K562 (cell line): ENCODE data around the gene TMEM131. TPM values are rescaled to one million over a fixed set of nuclear protein-coding genes. Genes with fewer than 3 reads are reported as not detected.

Experiments used
- ATAC-seq: fragments of 200-7000 bp; cut with Tn5 transposase; 3 replicates; pipeline ENCODE4 v1.9.1; 2020; ENCODE audit warnings: moderate library complexity
- BruUV-seq: library from RNA; stranded (reverse); fragments of 400-500 nt; replicated peaks from 2 replicates; lab custom pipeline; 2021; lab: Mats Ljungman, UMichigan
- CTCF ChIA-PET: fragments of 300-600 bp; formaldehyde crosslinking; extraction: SDS; loops from one replicate; lab custom pipeline; 2021; ENCODE audit warnings: low intra/inter-chr PET ratio; lab: Yijun Ruan, JAX
- POLR2A ChIA-PET: fragments of 300-600, 350-650 bp; sonication (Branson Sonifier 250); formaldehyde crosslinking; extraction: SDS; loops from one replicate; lab custom pipeline; 2021; ENCODE audit warnings: antibody characterized with exemption, inconsistent platforms; lab: Yijun Ruan, JAX
- DNase-seq, 4 experiments: peaks; one replicate each; pipeline versions ENCODE4 v3.0.0 to v3.0.0-alpha.2; 2011 to 2018; ENCODE audit warnings: low spot score in 3 of 4, mixed read lengths in 3 of 4; ENCODE audit errors: extremely low read depth in 1 of 4
- FAIRE-seq: peaks from 2 replicates; lab custom pipeline; 2011; peaks lifted over from hg19 to GRCh38; lab: Jason Lieb, UNC
- H2AFZ ChIP-seq: 2 replicates; pipeline ENCODE4 v1.6.0; 2011; ENCODE audit warnings: low read depth, low read length, control low read depth, inconsistent platforms
- H3K27ac ChIP-seq: fragments of 200-600 bp; 3 replicates; pipeline ENCODE4 v1.8.0; 2011; ENCODE audit warnings: low read depth, mild to moderate bottlenecking, control low read depth, inconsistent platforms, low read length, moderate library complexity, mixed read lengths; ENCODE audit errors: extremely low read depth
- H3K27me3 ChIP-seq, 2 experiments: fragments of 300-600 bp in 1 of 2; 2 replicates in 1 of 2; 3 replicates in 1 of 2; pipeline versions ENCODE4 v1.6.0 to v1.8.0; 2011; ENCODE audit warnings: inconsistent platforms in 2 of 2, low read length in 2 of 2, mild to moderate bottlenecking in 1 of 2, mixed read lengths in 1 of 2, moderate library complexity in 1 of 2; ENCODE audit not compliant: control insufficient read depth in 2 of 2, insufficient read depth in 2 of 2
- H3K36me3 ChIP-seq: fragments of 300-600 bp; 3 replicates; pipeline ENCODE4 v1.8.0; 2011; ENCODE audit warnings: mild to moderate bottlenecking, low read length, inconsistent platforms; ENCODE audit not compliant: control insufficient read depth, insufficient read depth
- H3K4me1 ChIP-seq, 2 experiments: fragments of 200-600 bp in 1 of 2; replicated peaks in 1 of 2; 2 replicates in 1 of 2; 3 replicates in 1 of 2; pipeline versions ENCODE4 v1.5.1 to v1.8.0; 2011; ENCODE audit warnings: inconsistent platforms in 2 of 2, low read length in 2 of 2, mild to moderate bottlenecking in 1 of 2, mixed read lengths in 1 of 2, moderate library complexity in 1 of 2; ENCODE audit not compliant: control insufficient read depth in 2 of 2, insufficient read depth in 2 of 2
- H3K4me2 ChIP-seq: 2 replicates; pipeline ENCODE4 v1.6.1; 2011; ENCODE audit warnings: low read length, control low read depth, inconsistent platforms, mixed read lengths; ENCODE audit not compliant: insufficient read depth
- H3K4me3 ChIP-seq: fragments of 200-600 bp; sonication (generic), shearing (Covaris generic); 2 replicates; pipeline ENCODE4 v1.5.1; 2016; ENCODE audit warnings: control low read depth, inconsistent platforms
- H3K79me2 ChIP-seq: fragments of 200-600 bp; 3 replicates; pipeline ENCODE4 v1.8.0; 2011; ENCODE audit warnings: low read length, inconsistent platforms; ENCODE audit not compliant: control insufficient read depth, insufficient read depth
- H3K9ac ChIP-seq, 2 experiments: 2 replicates each; pipeline versions ENCODE4 v1.6.0 to v1.6.1; 2011; ENCODE audit warnings: low read depth in 2 of 2, low read length in 2 of 2, control low read depth in 1 of 2, inconsistent platforms in 1 of 2, mild to moderate bottlenecking in 1 of 2, mixed read lengths in 1 of 2; ENCODE audit not compliant: insufficient read depth in 1 of 2
- H3K9me1 ChIP-seq: one replicate; pipeline ENCODE4 v1.6.0; 2011; ENCODE audit warnings: inconsistent platforms, mild to moderate bottlenecking, low read length, moderate library complexity; ENCODE audit not compliant: control insufficient read depth, insufficient read depth
- H3K9me3 ChIP-seq: replicated peaks from 2 replicates; pipeline ENCODE4 v1.5.1; 2011; ENCODE audit warnings: low read depth, low read length, inconsistent platforms; ENCODE audit not compliant: control insufficient read depth, insufficient read depth
- H4K20me1 ChIP-seq: replicated peaks from 2 replicates; pipeline ENCODE4 v1.6.1; 2011; ENCODE audit warnings: low read length, inconsistent platforms, mixed read lengths; ENCODE audit not compliant: control insufficient read depth, insufficient read depth
- CHD2 ChIP-seq: IDR thresholded peaks from 2 replicates; pipeline ENCODE4 v1.6.1; 2011; ENCODE audit warnings: low read depth, low read length
- GATAD2B ChIP-seq: fragments of 450-650 bp; IDR thresholded peaks from 2 replicates; pipeline ENCODE4 v1.6.1; 2017; ENCODE audit warnings: mild to moderate bottlenecking, borderline replicate concordance
- NFIC ChIP-seq: fragments of 450-650 bp; IDR thresholded peaks from 2 replicates; pipeline ENCODE4 v1.6.1; 2017; ENCODE audit warnings: mild to moderate bottlenecking, inconsistent platforms
- ZKSCAN3 ChIP-seq: fragments of 250-450 bp; sonication (Bioruptor Pico); IDR thresholded peaks from 2 replicates; pipeline ENCODE4 v1.4.0; 2020
- WGBS: fragments of 100-300 bp; shearing (Covaris generic); methylation state at CpG from one replicate; pipeline ENCODE4 v1.1.6; 2016; ENCODE audit warnings: low coverage, mixed read lengths; ENCODE audit not compliant: insufficient coverage; ENCODE audit errors: missing lambda C conversion rate; 5-methylcytosine and 5-hydroxymethylcytosine counted together
- in situ Hi-C: fragments of 300-500 bp; cut with MboI; formaldehyde crosslinking; loops from 4 replicates; pipeline ENCODE4 v1.15.0; 2018; ENCODE audit warnings: inconsistent platforms, mixed read lengths
- intact Hi-C: fragments of 100-400 bp; cut with micrococcal nuclease; formaldehyde crosslinking; loops from 2 replicates; pipeline ENCODE4 v1.14.2; 2022
- polyA plus RNA-seq, 8 experiments: library from polyadenylated mRNA; depleted of rRNA in 4 of 8; stranded (reverse) in 5 of 8; unstranded in 3 of 8; fragments of >200 nt; fragmentation: Nextera tagmentation in 2 of 8; fragmentation: Illumina TruSeq in 1 of 8; extraction: Ambion mirVana in 2 of 8; extraction: Trizol in 1 of 8; gene quantifications; 2 replicates each; pipeline versions ENCODE4 v1.2.1 to v1.2.3, GENCODE V29; 2011 to 2014; ENCODE audit warnings: inconsistent platforms in 1 of 8, missing spikeins in 1 of 8
- total RNA-seq, 7 experiments: library from RNA; depleted of rRNA in 6 of 7; stranded (reverse); fragments of >200 nt in 6 of 7; fragmentation: Illumina TruSeq in 2 of 7; extraction: Trizol in 2 of 7; gene quantifications; 2 replicates each; pipeline versions ENCODE4 v1.2.1 to v1.2.3, GENCODE V29; 2011 to 2021; ENCODE audit warnings: low replicate concordance in 1 of 7

TMEM131 gene
- total and polyA plus RNA-seq, 9 of the 15 experiments (the other 6 are each of a cell fraction or from before 2014, with no cell fraction given): 2.5 to 21.1 (median 12.4) TPM

DNA sequence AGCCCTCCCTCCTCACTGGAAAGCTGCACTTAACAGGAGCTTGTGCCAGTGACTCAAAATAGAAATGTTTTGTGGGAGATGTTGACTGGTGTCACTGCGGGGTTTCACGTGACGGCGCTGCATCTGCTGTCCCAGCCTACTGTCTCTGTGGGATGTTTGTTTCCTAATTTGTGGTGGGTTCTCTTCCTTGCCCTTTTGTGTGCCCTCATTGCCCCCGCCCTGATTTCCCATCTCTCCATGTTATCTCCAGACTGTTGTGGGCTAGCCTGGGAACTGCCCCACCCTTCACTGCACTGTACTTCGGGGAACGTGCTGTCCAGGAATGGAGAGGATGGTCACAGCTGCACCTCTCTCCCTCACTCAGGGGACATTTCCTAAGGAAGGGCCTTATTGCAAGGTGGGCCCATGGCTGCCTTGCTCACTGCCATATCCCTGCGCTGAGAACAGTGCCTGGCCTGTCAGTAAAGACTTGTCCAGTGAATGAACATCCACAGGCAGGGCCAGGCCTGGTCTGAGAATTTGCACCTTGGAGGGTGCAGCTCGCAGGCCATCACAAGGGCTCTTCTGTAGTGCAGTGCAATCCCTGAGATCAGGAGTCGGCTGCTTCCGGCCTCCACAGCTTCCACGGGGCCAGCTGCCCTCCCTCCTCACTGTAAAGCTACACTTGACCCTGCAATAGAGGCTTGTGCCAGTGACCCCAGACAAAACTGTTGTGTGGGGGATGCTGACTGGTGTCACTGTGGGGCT is 264.3 kb downstream of the TMEM131 start:
- Histone ChIP-seq H3K9me1 (no peaks in the 10 kb centered on the region), H3K9me3 (no peaks in the 10 kb centered on the region), H3K4me3 (no peak overlapping the region), H3K4me2 (no peak overlapping the region), H3K79me2 (no peaks in the 10 kb centered on the region), H3K27me3 (peaks cover 3 to 66% of the 10 kb centered on the region in 2 experiments; a peak in 3 of 5 replicates), H3K36me3 (no peaks in the 10 kb centered on the region), H3K9ac (no peak overlapping the region), H4K20me1 (no peaks in the 10 kb centered on the region), H3K27ac (no peak overlapping the region), H3K4me1 (peaks cover 0 to 19% of the 10 kb centered on the region in 2 experiments; a peak in 2 of 5 replicates), H2AFZ (no peak overlapping the region)
- ATAC-seq (no peak), DNase-seq (no peak), FAIRE-seq (no peak)
- BruUV-seq: no TSS peak
- ChIA-PET POLR2A (no interaction called here), CTCF (no interaction called here)
- in situ Hi-C loops (no loop called here), intact Hi-C loops (no loop called here)
- no peak for TF ChIP-seq GATAD2B
- TF ChIP-seq ZKSCAN3 (CRISPR knock-in tag): peak; percentile 76; the same call in 1 of the 2 replicates
- 28% methylated on average over 11 of the region's 12 CpGs for WGBS

DNA sequence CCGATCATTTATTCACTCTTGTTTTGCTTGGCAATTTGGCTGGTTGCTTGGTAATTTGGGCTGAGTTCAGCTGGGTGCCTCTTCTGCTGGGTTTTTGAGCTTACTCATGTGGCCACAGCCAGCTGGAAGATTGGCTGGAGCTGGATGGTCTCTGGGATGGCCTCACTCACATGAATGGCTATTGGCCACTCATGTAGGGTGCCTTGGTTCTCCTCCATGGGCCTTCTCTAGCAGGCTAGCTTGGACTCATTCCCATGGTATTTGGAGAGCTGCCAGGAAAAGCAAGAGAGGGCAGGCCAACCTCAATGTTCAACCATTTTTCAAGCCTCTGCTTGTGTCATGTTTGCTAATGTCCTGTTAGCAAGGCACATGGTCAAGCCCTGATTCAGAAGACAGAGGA is 265.5 kb downstream of the TMEM131 start:
- H3K4me1 ChIP-seq: peaks cover 0 to 17% of the 10 kb centered on the region in 2 experiments; a peak in 2 of 5 replicates
- no peaks in the 10 kb centered on the region for H3K9me3 ChIP-seq
- in situ Hi-C loops: no loop called here
- H3K4me3 ChIP-seq: no peak overlapping the region
- ChIA-PET CTCF (no interaction called here), POLR2A (no interaction called here)
- no peak for TF ChIP-seq CHD2
- TF ChIP-seq NFIC: peak; percentile 55
- H3K27ac ChIP-seq: no peak overlapping the region
- no peaks in the 10 kb centered on the region for H3K79me2 ChIP-seq
- intact Hi-C loops: no loop called here
- DNase-seq (no peak), ATAC-seq (no peak), FAIRE-seq (no peak)
- no peak overlapping the region for H2AFZ ChIP-seq
- BruUV-seq: no TSS peak
- peaks cover 3 to 60% of the 10 kb centered on the region in 2 experiments; a peak in 3 of 5 replicates for H3K27me3 ChIP-seq
- H3K4me2 ChIP-seq: no peak overlapping the region
- 8% methylated on average over 1 of the region's 1 CpG for WGBS
- no peaks in the 10 kb centered on the region for H3K9me1 ChIP-seq
- H4K20me1 ChIP-seq: no peaks in the 10 kb centered on the region
- no peak overlapping the region for H3K9ac ChIP-seq
- H3K36me3 ChIP-seq: no peaks in the 10 kb centered on the region
